PFSK-1 (cell line): ENCODE results near the gene LRMDA.

ENCODE experiments used
- POLR2AphosphoS5 ChIP-seq: IDR thresholded peaks from 2 replicates; pipeline ENCODE4 v1.6.1; 2012; ENCODE audit warnings: low read depth, mild to moderate bottlenecking, control low read depth, low read length, moderate library complexity
- REST ChIP-seq, 2 experiments: IDR thresholded peaks; 2 replicates each; pipeline versions ENCODE4 v1.6.1 to v1.8.0; 2011 to 2012; ENCODE audit warnings: low read depth in 2 of 2, low read length in 2 of 2, control low read depth in 1 of 2, inconsistent platforms in 1 of 2, mild to moderate bottlenecking in 1 of 2, moderate library complexity in 1 of 2; ENCODE audit not compliant: insufficient read depth in 1 of 2
- SIN3A ChIP-seq: IDR thresholded peaks from 2 replicates; pipeline ENCODE4 v1.6.1; 2012; ENCODE audit warnings: mild to moderate bottlenecking, low read length, moderate library complexity, borderline replicate concordance; ENCODE audit not compliant: insufficient read depth
- TAF1 ChIP-seq: IDR thresholded peaks from 2 replicates; pipeline ENCODE4 v1.6.1; 2012; ENCODE audit warnings: low read length, control low read depth, borderline replicate concordance; ENCODE audit not compliant: insufficient read depth

- TF ChIP-seq TAF1 (no peak), REST (IDR thresholded peaks at IDR 0.05; ENCODE audit: insufficient read depth in 1 of 2, low read depth in 2 of 2, low read length in 2 of 2) (no peak), POLR2AphosphoS5 (no peak), SIN3A (no peak)
These were observed 624.0 kb downstream of the LRMDA start for GRCh38 chr10:76055466-76055865.
